H1 (cell line): ENCODE measurements around the gene GATB. TPM values are rescaled to one million over a fixed set of nuclear protein-coding genes. Genes with fewer than 3 reads are reported as not detected.

Experiments
- CTCF ChIA-PET: fragments of 300-600 bp; sonication (Branson Sonifier 250); formaldehyde crosslinking; loops from one replicate; lab custom pipeline; 2021; ENCODE audit not compliant: partially characterized antibody; lab: Charles Lee
- POLR2A ChIA-PET: fragments of 300-600 bp; sonication (Branson Sonifier 250); formaldehyde crosslinking; loops from one replicate; lab custom pipeline; 2021; ENCODE audit warnings: inconsistent platforms; ENCODE audit not compliant: partially characterized antibody; lab: Charles Lee
- DNase-seq, 2 experiments: peaks; one replicate each; pipeline versions ENCODE4 v3.0.0 to v3.0.0-alpha.2; 2010 to 2022; ENCODE audit warnings: low spot score in 2 of 2, low read depth in 1 of 2, mixed read lengths in 1 of 2
- FAIRE-seq: peaks from 2 replicates; lab custom pipeline; 2011; peaks lifted over from hg19 to GRCh38; lab: Jason Lieb, UNC
- H2AFZ ChIP-seq: 2 replicates; pipeline ENCODE4 v1.8.1; 2012; ENCODE audit warnings: low read length, inconsistent platforms
- H2AK5ac ChIP-seq: 2 replicates; pipeline ENCODE4 v1.6.1; 2013; ENCODE audit warnings: low read depth, low read length
- H2BK120ac ChIP-seq: replicated peaks from 2 replicates; pipeline ENCODE3; 2013; ENCODE audit warnings: low read depth, low read length, inconsistent platforms
- H2BK12ac ChIP-seq: 2 replicates; pipeline ENCODE4 v1.6.1; 2013; ENCODE audit warnings: low read depth, low read length
- H2BK15ac ChIP-seq: 2 replicates; pipeline ENCODE4 v1.6.1; 2013; ENCODE audit warnings: low read length
- H2BK20ac ChIP-seq: 2 replicates; pipeline ENCODE4 v1.6.1; 2013; ENCODE audit warnings: low read length
- H2BK5ac ChIP-seq: 2 replicates; pipeline ENCODE4 v1.6.1; 2013; ENCODE audit warnings: low read depth, low read length
- H3K14ac ChIP-seq: 2 replicates; pipeline ENCODE4 v1.6.1; 2013; ENCODE audit warnings: inconsistent platforms; ENCODE audit not compliant: insufficient read length
- H3K18ac ChIP-seq: 2 replicates; pipeline ENCODE4 v1.6.1; 2013; ENCODE audit warnings: low read length; ENCODE audit errors: extremely low read depth
- H3K23ac ChIP-seq: 2 replicates; pipeline ENCODE4 v1.6.1; 2013; ENCODE audit warnings: inconsistent platforms; ENCODE audit not compliant: insufficient read length
- H3K23me2 ChIP-seq: 2 replicates; pipeline ENCODE4 v1.6.1; 2013; ENCODE audit warnings: low read depth, low read length
- H3K27ac ChIP-seq: 2 replicates; pipeline ENCODE4 v1.6.1; 2011; ENCODE audit warnings: low read depth, low read length, inconsistent platforms
- H3K27me3 ChIP-seq, 4 experiments: replicated peaks in 1 of 4; 1 replicate in 1 of 4; 2 replicates in 3 of 4; pipeline versions ENCODE4 v1.6.1 to v1.8.1; 2011 to 2013; ENCODE audit warnings: low read length in 3 of 4, mild to moderate bottlenecking in 3 of 4, inconsistent platforms in 2 of 4, mixed read lengths in 2 of 4, moderate library complexity in 1 of 4; ENCODE audit not compliant: control insufficient read depth in 3 of 4, insufficient read depth in 3 of 4; ENCODE audit errors: extremely low read depth in 1 of 4
- H3K36me3 ChIP-seq, 4 experiments: 2 replicates each; pipeline versions ENCODE4 v1.6.1 to v1.8.1; 2011 to 2013; ENCODE audit warnings: mild to moderate bottlenecking in 4 of 4, low read length in 3 of 4, moderate library complexity in 2 of 4, control low read depth in 1 of 4, inconsistent platforms in 1 of 4; ENCODE audit not compliant: insufficient read depth in 4 of 4, control insufficient read depth in 2 of 4
- H3K4ac ChIP-seq: replicated peaks from 2 replicates; pipeline ENCODE3; 2013; ENCODE audit warnings: low read length, low read depth, mixed read lengths, inconsistent platforms; ENCODE audit not compliant: insufficient read length
- H3K4me1 ChIP-seq, 4 experiments: replicated peaks in 1 of 4; 1 replicate in 1 of 4; 2 replicates in 3 of 4; pipeline versions ENCODE4 v1.6.1 to v1.8.1; 2011 to 2013; ENCODE audit warnings: low read length in 3 of 4, inconsistent platforms in 2 of 4, mixed read lengths in 1 of 4; ENCODE audit not compliant: insufficient read depth in 4 of 4, control insufficient read depth in 3 of 4
- H3K4me2 ChIP-seq, 2 experiments: 2 replicates each; pipeline versions ENCODE4 v1.6.1 to v1.8.1; 2011 to 2013; ENCODE audit warnings: low read depth in 2 of 2, low read length in 2 of 2, control low read depth in 1 of 2, inconsistent platforms in 1 of 2, mild to moderate bottlenecking in 1 of 2; ENCODE audit not compliant: insufficient read depth in 1 of 2
- H3K4me3 ChIP-seq, 4 experiments: fragments of 200-600, 300-600 bp in 1 of 4; sonication (generic), shearing (Covaris generic), sonication (Bioruptor Twin) in 1 of 4; 2 replicates each; pipeline versions ENCODE4 v1.5.1 to v1.8.1; 2011 to 2016; ENCODE audit warnings: low read length in 4 of 4, low read depth in 3 of 4, control low read depth in 2 of 4, inconsistent platforms in 2 of 4, mild to moderate bottlenecking in 2 of 4, mixed read lengths in 1 of 4, moderate library complexity in 1 of 4; ENCODE audit not compliant: insufficient read depth in 2 of 4; ENCODE audit errors: extremely low read depth in 1 of 4
- H3K56ac ChIP-seq: replicated peaks from 2 replicates; pipeline ENCODE3; 2013; ENCODE audit warnings: low read depth, mild to moderate bottlenecking, mixed read lengths, low read length, inconsistent platforms; ENCODE audit not compliant: insufficient read length
- H3K79me1 ChIP-seq: 2 replicates; pipeline ENCODE4 v1.6.1; 2013; ENCODE audit warnings: low read depth, low read length, control low read depth
- H3K79me2 ChIP-seq, 2 experiments: 2 replicates each; pipeline versions ENCODE4 v1.6.1 to v1.8.1; 2012 to 2013; ENCODE audit warnings: low read length in 2 of 2, mild to moderate bottlenecking in 2 of 2, inconsistent platforms in 1 of 2; ENCODE audit not compliant: insufficient read depth in 2 of 2, control insufficient read depth in 1 of 2
- H3K9ac ChIP-seq, 4 experiments: replicated peaks in 1 of 4; 1 replicate in 1 of 4; 2 replicates in 3 of 4; pipeline versions ENCODE4 v1.6.1 to v1.8.1; 2011 to 2013; ENCODE audit warnings: low read depth in 3 of 4, low read length in 3 of 4, control low read depth in 2 of 4, mild to moderate bottlenecking in 2 of 4, moderate library complexity in 2 of 4, inconsistent platforms in 1 of 4; ENCODE audit errors: extremely low read depth in 1 of 4
- H3K9me3 ChIP-seq, 2 experiments: 2 replicates each; pipeline versions ENCODE4 v1.6.1 to v1.8.1; 2012 to 2013; ENCODE audit warnings: mild to moderate bottlenecking in 2 of 2, moderate library complexity in 2 of 2, control low read depth in 1 of 2, inconsistent platforms in 1 of 2, low read depth in 1 of 2, low read length in 1 of 2, mixed read lengths in 1 of 2; ENCODE audit not compliant: insufficient read depth in 2 of 2
- H4K20me1 ChIP-seq, 2 experiments: replicated peaks in 1 of 2; 2 replicates each; pipeline versions ENCODE3 to v1.8.1; 2011 to 2013; ENCODE audit warnings: inconsistent platforms in 2 of 2, low read length in 2 of 2, mild to moderate bottlenecking in 1 of 2; ENCODE audit not compliant: insufficient read depth in 2 of 2, control insufficient read depth in 1 of 2
- H4K5ac ChIP-seq: 2 replicates; pipeline ENCODE4 v1.6.1; 2013; ENCODE audit warnings: low read length, low read depth, mixed read lengths, inconsistent platforms; ENCODE audit not compliant: insufficient read length
- H4K8ac ChIP-seq: 2 replicates; pipeline ENCODE4 v1.8.0; 2013; ENCODE audit warnings: mild to moderate bottlenecking, moderate library complexity, low read length, inconsistent platforms; ENCODE audit not compliant: insufficient read depth; ENCODE audit errors: extremely low read depth
- H4K91ac ChIP-seq: replicated peaks from 2 replicates; pipeline ENCODE3; 2013; ENCODE audit warnings: low read length, mixed read lengths, inconsistent platforms; ENCODE audit not compliant: insufficient read length
- POLR2A ChIP-seq, 2 experiments: IDR thresholded peaks; 1 replicate in 1 of 2; 2 replicates in 1 of 2; pipeline ENCODE4 v1.6.1; 2011; ENCODE audit warnings: low read depth in 2 of 2, low read length in 2 of 2, mild to moderate bottlenecking in 2 of 2; ENCODE audit errors: control extremely low read depth in 1 of 2
- WGBS, 2 experiments: shearing (Covaris generic) in 1 of 2; methylation state at CpG; one replicate each; pipeline versions ENCODE4 v1.1.6 to v1.1.7; 2013 to 2015; ENCODE audit warnings: low lambda C conversion rate in 2 of 2, mixed read lengths in 2 of 2, inconsistent platforms in 1 of 2, low coverage in 1 of 2, missing lambda C conversion rate in 1 of 2; ENCODE audit not compliant: insufficient replicate concordance in 2 of 2, insufficient coverage in 1 of 2, insufficient read length in 1 of 2; ENCODE audit errors: extremely low coverage in 1 of 2, missing lambda C conversion rate in 1 of 2; 5-methylcytosine and 5-hydroxymethylcytosine counted together
- polyA plus RNA-seq, 7 experiments: library from polyadenylated mRNA; depleted of rRNA in 3 of 7; stranded (reverse) in 5 of 7; unstranded in 2 of 7; fragments of >200 nt in 5 of 7; fragments of 200-250 nt in 2 of 7; gene quantifications; 1 replicate in 5 of 7; 2 replicates in 1 of 7; 4 replicates in 1 of 7; pipeline versions ENCODE4 v1.2.1 to v1.2.3, GENCODE V29; 2011 to 2013; ENCODE audit warnings: missing spikeins in 2 of 7, mixed read lengths in 2 of 7
- total RNA-seq: library from RNA; stranded (reverse); fragmentation: NEBNext Ultra II Directional; extraction: Animal tissue kit (Norgen Biotek cat#: 25700); gene quantifications from 2 replicates; pipeline ENCODE4 v1.2.1, GENCODE V29; 2021

Gene GATB
- total and polyA plus RNA-seq, 2 of the 8 experiments (the other 6 are each of a cell fraction or from before 2014, with no cell fraction given): 15.3 to 18.0 TPM

DNA sequence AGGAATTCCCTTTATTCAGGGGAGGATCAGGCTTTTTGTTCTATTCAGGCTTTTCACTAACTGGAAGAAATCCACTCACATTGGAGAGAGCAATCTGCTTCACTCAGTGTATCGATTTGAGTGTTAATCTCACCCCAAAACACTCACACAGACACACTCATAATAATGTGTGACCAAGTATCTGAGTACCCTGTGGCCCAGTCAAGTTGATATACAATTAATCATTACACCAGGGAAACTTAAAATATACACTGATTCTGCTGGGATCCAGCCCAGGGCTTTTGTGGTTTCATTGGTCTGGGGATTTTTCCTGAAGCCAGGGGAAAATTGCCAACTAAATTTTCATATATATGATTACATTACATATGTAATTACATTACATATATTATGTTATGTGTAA lies 44.0 kb upstream of the GATB start:
- H3K18ac ChIP-seq: no peak overlapping the region
- 100% methylated on average over 1 of the region's 1 CpG; no CpG with 5 or more reads in 1 of the 2 experiments for whole genome bisulfite sequencing, 2 experiments
- H4K8ac ChIP-seq: no peak overlapping the region
- CTCF ChIA-PET: no interaction called here
- no peak overlapping the region for H2BK5ac ChIP-seq
- H2BK12ac ChIP-seq: no peak overlapping the region
- H3K4me3 ChIP-seq: no peak overlapping the region
- H3K4ac ChIP-seq: no peak overlapping the region
- H3K27ac ChIP-seq: no peak overlapping the region
- POLR2A ChIA-PET: no interaction called here
- H3K79me1 ChIP-seq: no peaks in the 10 kb centered on the region
- H4K20me1 ChIP-seq: no peaks in the 10 kb centered on the region
- no peak overlapping the region for H2BK15ac ChIP-seq
- H3K36me3 ChIP-seq: no peaks in the 10 kb centered on the region
- H3K9me3 ChIP-seq: no peaks in the 10 kb centered on the region
- H3K4me1 ChIP-seq: peaks cover 0 to 7% (median 3%) of the 10 kb centered on the region in 4 experiments; a peak in 3 of 7 replicates
- H4K91ac ChIP-seq: no peak overlapping the region
- H3K9ac ChIP-seq: no peak overlapping the region
- H2BK120ac ChIP-seq: no peak overlapping the region
- no peak overlapping the region for H4K5ac ChIP-seq
- no peak overlapping the region for H2AFZ ChIP-seq
- no peak overlapping the region for H3K56ac ChIP-seq
- no peak overlapping the region for H2AK5ac ChIP-seq
- H3K14ac ChIP-seq: no peak overlapping the region
- H3K4me2 ChIP-seq: no peak overlapping the region
- FAIRE-seq (no peak), DNase-seq (no peak)
- TF ChIP-seq POLR2A (IDR thresholded peaks at IDR 0.05; ENCODE audit: control extremely low read depth in 1 of 2, low read depth in 2 of 2, low read length in 2 of 2): no peak
- H3K79me2 ChIP-seq: no peaks in the 10 kb centered on the region
- H3K23me2 ChIP-seq: no peaks in the 10 kb centered on the region
- H2BK20ac ChIP-seq: no peak overlapping the region
- H3K23ac ChIP-seq: no peak overlapping the region
- no peaks in the 10 kb centered on the region; a peak in 1 of 7 replicates for H3K27me3 ChIP-seq
